Measurements from ENCODE around the gene LONRF2. TPM values are rescaled to one million over a fixed set of nuclear protein-coding genes. Genes with fewer than 3 reads are reported as not detected.

The LONRF2 gene
- total RNA-seq, 1 experiment from 2014 or later: 1.1 TPM

GRCh38 chr2:100281521-100282438 is 40.5 kb downstream of the LONRF2 start:
- no TSS peak for BruUV-seq (replicated peaks)
- H2AFZ ChIP-seq (ENCODE audit: low read length): no peak overlapping the region
- TF ChIP-seq, protein P1, sequence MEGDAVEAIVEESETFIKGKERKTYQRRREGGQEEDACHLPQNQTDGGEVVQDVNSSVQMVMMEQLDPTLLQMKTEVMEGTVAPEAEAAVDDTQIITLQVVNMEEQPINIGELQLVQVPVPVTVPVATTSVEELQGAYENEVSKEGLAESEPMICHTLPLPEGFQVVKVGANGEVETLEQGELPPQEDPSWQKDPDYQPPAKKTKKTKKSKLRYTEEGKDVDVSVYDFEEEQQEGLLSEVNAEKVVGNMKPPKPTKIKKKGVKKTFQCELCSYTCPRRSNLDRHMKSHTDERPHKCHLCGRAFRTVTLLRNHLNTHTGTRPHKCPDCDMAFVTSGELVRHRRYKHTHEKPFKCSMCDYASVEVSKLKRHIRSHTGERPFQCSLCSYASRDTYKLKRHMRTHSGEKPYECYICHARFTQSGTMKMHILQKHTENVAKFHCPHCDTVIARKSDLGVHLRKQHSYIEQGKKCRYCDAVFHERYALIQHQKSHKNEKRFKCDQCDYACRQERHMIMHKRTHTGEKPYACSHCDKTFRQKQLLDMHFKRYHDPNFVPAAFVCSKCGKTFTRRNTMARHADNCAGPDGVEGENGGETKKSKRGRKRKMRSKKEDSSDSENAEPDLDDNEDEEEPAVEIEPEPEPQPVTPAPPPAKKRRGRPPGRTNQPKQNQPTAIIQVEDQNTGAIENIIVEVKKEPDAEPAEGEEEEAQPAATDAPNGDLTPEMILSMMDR (conservative IDR thresholded peaks at IDR 0.05; ENCODE audit: low read depth, low read length): no peak
- TF ChIP-seq EZH2 (IDR thresholded peaks at IDR 0.05; ENCODE audit: low read length, unreplicated experiment) (no peak), EZH2phosphoT487 (IDR thresholded peaks at IDR 0.05; ENCODE audit: borderline replicate concordance, low read length) (no peak)
- CTCF ChIA-PET: no interaction called here
- H3K9me2 ChIP-seq (replicated peaks; ENCODE audit: low read length): no peaks in the 10 kb centered on the region
- H3K27me3 ChIP-seq (ENCODE audit: low read length): no peaks in the 10 kb centered on the region
- no peaks in the 10 kb centered on the region for H3K36me3 ChIP-seq (ENCODE audit: low read depth, low read length)
- no peaks in the 10 kb centered on the region for H3K9me3 ChIP-seq (ENCODE audit: low read length)
- H3K27ac ChIP-seq (ENCODE audit: low read length): no peak overlapping the region
- no peaks in the 10 kb centered on the region for H4K20me1 ChIP-seq (ENCODE audit: low read length)
- DNase-seq (no peak), ATAC-seq (no peak)
- H3K4me3 ChIP-seq (ENCODE audit: low read length): no peak overlapping the region
- no peaks in the 10 kb centered on the region for H3F3A ChIP-seq (ENCODE audit: low read length, unreplicated experiment)
- intact Hi-C loops (cut with micrococcal nuclease): loop anchor here (5.0 kb wide), 1 partner anchor 41 kb away; the partner anchor contains the start of gene LONRF2
- H3K79me2 ChIP-seq (ENCODE audit: low read length): no peaks in the 10 kb centered on the region
- POLR2A ChIA-PET (ENCODE audit: unreplicated experiment): no interaction called here
- H3K4me2 ChIP-seq (ENCODE audit: low read length): no peak overlapping the region
- no peak overlapping the region for H3K9ac ChIP-seq (ENCODE audit: low read length)
- H3K4me1 ChIP-seq (ENCODE audit: insufficient read depth, low read length): peaks cover 14% of the 10 kb centered on the region

DNA sequence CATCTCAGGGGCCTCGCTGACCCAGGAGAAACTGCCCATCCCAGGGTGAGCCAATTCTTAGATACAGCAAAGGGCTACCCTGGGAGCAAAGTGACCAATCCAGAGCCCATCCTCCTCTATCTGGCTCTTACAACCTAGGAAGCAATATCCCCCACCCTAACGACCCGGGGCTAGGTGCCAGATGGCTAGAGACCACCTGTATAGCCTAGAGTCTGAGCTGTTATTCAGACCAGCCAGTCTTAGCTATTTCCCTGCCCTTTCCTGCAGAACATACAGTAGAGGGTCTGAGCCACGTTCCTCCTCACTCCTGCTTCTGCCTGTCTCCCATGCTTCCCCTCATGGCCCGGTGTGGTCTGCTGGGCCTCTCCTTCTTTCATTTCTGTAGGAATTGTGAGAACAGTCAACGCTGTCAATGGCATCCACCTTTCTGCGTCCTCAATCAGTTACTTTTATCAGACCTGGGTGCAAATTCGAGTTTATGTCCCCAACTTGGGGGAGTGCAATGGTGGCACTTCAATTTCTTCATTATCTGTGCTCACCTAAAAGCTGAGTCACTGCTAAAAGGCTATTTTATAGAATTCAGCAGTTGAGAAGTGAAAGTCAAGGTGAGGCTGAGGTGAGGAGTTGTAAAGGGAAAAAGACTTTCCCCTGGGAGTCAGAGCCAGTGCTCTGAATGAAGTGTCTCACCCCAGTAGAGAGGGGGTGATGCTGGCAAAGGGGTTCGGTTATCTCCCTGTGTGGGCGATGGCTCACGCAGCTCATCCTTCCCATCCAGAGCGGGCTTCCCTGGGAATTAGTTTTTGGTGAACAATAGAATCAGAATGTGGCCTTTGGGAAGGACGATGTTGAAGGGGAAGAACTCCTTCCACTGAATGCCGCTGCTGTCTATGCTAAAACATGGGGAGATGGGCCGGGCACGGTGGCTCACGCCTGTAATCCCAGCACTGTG is 42.4 kb downstream of the LONRF2 start:
- Histone ChIP-seq H3K36me3 (ENCODE audit: low read depth, low read length) (no peaks in the 10 kb centered on the region), H3K9me3 (ENCODE audit: low read length) (no peaks in the 10 kb centered on the region), H3K9me2 (replicated peaks; ENCODE audit: low read length) (no peaks in the 10 kb centered on the region), H3K79me2 (ENCODE audit: low read length) (no peaks in the 10 kb centered on the region), H3F3A (ENCODE audit: low read length, unreplicated experiment) (no peaks in the 10 kb centered on the region), H3K27ac (ENCODE audit: low read length) (no peak overlapping the region), H3K4me2 (ENCODE audit: low read length) (no peak overlapping the region), H3K4me1 (ENCODE audit: insufficient read depth, low read length) (no peaks in the 10 kb centered on the region), H3K27me3 (ENCODE audit: low read length) (no peaks in the 10 kb centered on the region), H3K9ac (ENCODE audit: low read length) (no peak overlapping the region), H4K20me1 (ENCODE audit: low read length) (no peaks in the 10 kb centered on the region), H3K4me3 (ENCODE audit: low read length) (no peak overlapping the region), H2AFZ (ENCODE audit: low read length) (no peak overlapping the region)
- BruUV-seq (replicated peaks): no TSS peak
- ChIA-PET CTCF (no interaction called here), POLR2A (ENCODE audit: unreplicated experiment) (no interaction called here)
- intact Hi-C loops (cut with micrococcal nuclease): loop anchor here (5.0 kb wide), 1 partner anchor 42 kb away; the partner anchor contains the start of gene LONRF2
- TF ChIP-seq EZH2 (IDR thresholded peaks at IDR 0.05; ENCODE audit: low read length, unreplicated experiment) (no peak), EZH2phosphoT487 (IDR thresholded peaks at IDR 0.05; ENCODE audit: borderline replicate concordance, low read length) (no peak)
- TF ChIP-seq, protein P1 (conservative IDR thresholded peaks at IDR 0.05; ENCODE audit: low read depth, low read length): no peak
- no peak for ATAC-seq
- DNase-seq: no peak
